Memory B cell (primary cell): Measurements from ENCODE around the gene LOC128125822.

ENCODE experiments used
- ATAC-seq: fragments of 150-1000 bp; cut with Tn5 transposase; 2 replicates; pipeline ENCODE4 v1.10.0; 2021; ENCODE audit warnings: low read depth, mild to moderate bottlenecking, moderate library complexity
- DNase-seq, 2 donors: peaks; one replicate each; pipeline ENCODE4 v3.0.0; 2022; ENCODE audit warnings: low spot score in 2 of 2
- H3K27ac Mint-ChIP-seq: one replicate; pipeline ENCODE4 v1.8.0; 2022; ENCODE audit warnings: mild to moderate bottlenecking, moderate library complexity, mixed read lengths
- H3K27me3 Mint-ChIP-seq: one replicate; pipeline ENCODE4 v1.8.0; 2022; ENCODE audit warnings: mixed read lengths
- H3K36me3 Mint-ChIP-seq: one replicate; pipeline ENCODE4 v1.8.0; 2022; ENCODE audit warnings: mild to moderate bottlenecking, mixed read lengths
- H3K4me1 Mint-ChIP-seq: one replicate; pipeline ENCODE4 v1.8.0; 2022; ENCODE audit warnings: mixed read lengths
- H3K4me3 Mint-ChIP-seq: one replicate; pipeline ENCODE4 v1.8.0; 2022; ENCODE audit warnings: mild to moderate bottlenecking, moderate library complexity, mixed read lengths
- H3K9me3 Mint-ChIP-seq: one replicate; pipeline ENCODE4 v1.8.0; 2022; ENCODE audit warnings: mixed read lengths

Gene LOC128125822

GRCh38 chr6:63611560-63611959 is 39.3 kb downstream of the LOC128125822 start:
- no peak for DNase-seq
- H3K36me3 Mint-ChIP-seq, result no peaks in the 10 kb centered on the region
- no peak for ATAC-seq
- H3K9me3 Mint-ChIP-seq, result no peaks in the 10 kb centered on the region
- H3K4me1 Mint-ChIP-seq, result peaks cover 2% of the 10 kb centered on the region
- H3K27ac Mint-ChIP-seq, result no peak overlapping the region
- no peaks in the 10 kb centered on the region for H3K27me3 Mint-ChIP-seq
- no peak overlapping the region for H3K4me3 Mint-ChIP-seq

GRCh38 chr6:63615590-63615989 is 43.3 kb downstream of the LOC128125822 start:
- Mint-ChIP-seq H3K27me3 (peaks cover 3% of the 10 kb centered on the region), H3K4me3 (no peak overlapping the region), H3K27ac (no peak overlapping the region), H3K36me3 (no peaks in the 10 kb centered on the region), H3K4me1 (peaks cover 2% of the 10 kb centered on the region), H3K9me3 (no peaks in the 10 kb centered on the region)
- no peak for ATAC-seq
- no peak for DNase-seq
